ENCODE measurements around the gene PPP2R1B. TPM values are rescaled to one million over a fixed set of nuclear protein-coding genes. Genes with fewer than 3 reads are reported as not detected.
A peak's percentile ranks its signal among the peaks of the same experiment; 100 is the strongest.

PPP2R1B gene
- total and polyA plus RNA-seq, 2 donors: 10.5 to 15.4 TPM

DNA sequence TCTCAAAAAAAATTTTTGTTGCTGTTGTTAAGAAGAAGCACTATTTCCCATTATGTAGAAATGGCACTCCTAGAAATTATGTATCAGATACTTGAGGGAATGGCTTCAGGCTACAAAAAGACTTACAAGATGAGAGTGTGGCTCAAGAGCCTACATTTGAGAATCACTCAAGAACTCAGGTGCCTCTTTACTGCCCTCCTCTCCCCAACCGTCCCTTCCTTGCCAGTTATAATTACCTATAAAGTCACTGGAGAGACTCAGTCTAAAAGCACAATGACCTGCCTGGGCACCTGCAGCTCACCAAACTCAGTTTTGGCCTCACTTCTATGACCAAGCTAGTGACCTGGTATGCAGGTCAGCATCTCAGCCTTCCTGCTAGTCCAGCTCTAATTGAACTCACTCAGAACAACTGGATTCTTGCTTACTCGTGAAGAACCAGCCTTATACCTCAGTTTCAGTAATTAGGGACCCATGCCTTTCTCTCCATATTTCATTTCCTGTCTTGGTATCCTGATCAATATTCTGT is 41.9 kb upstream of the PPP2R1B start:
- DNase-seq (ENCODE audit: low read depth in 6 of 9, low spot score in 9 of 9): no peak
- Histone ChIP-seq H3K4me1 (ENCODE audit: control insufficient read depth in 2 of 2, insufficient read depth in 2 of 2, low read length in 2 of 2) (no peaks in the 10 kb centered on the region), H3K9me3 (ENCODE audit: control insufficient read depth in 2 of 2, insufficient read depth in 1 of 2, low read length in 1 of 2) (no peaks in the 10 kb centered on the region), H3K36me3 (ENCODE audit: control insufficient read depth in 2 of 2, insufficient read depth in 2 of 2, low read length in 1 of 2) (peaks cover 25 to 29% of the 10 kb centered on the region in 2 donors), H3K4me3 (ENCODE audit: low read length in 2 of 2) (no peak overlapping the region), H3K27me3 (ENCODE audit: control insufficient read depth in 2 of 2, insufficient read depth in 1 of 2, low read length in 1 of 2) (no peaks in the 10 kb centered on the region), H3K27ac (ENCODE audit: low read depth in 1 of 2, low read length in 1 of 2) (no peak overlapping the region)
- over 99% methylated on average over 2 of the region's 2 CpGs for WGBS

GRCh38 chr11:111807076-111807475 is 40.9 kb upstream of the PPP2R1B start:
- Histone ChIP-seq H3K27ac (ENCODE audit: low read depth in 1 of 2, low read length in 1 of 2) (no peak overlapping the region), H3K9me3 (ENCODE audit: control insufficient read depth in 2 of 2, insufficient read depth in 1 of 2, low read length in 1 of 2) (no peaks in the 10 kb centered on the region), H3K4me1 (ENCODE audit: control insufficient read depth in 2 of 2, insufficient read depth in 2 of 2, low read length in 2 of 2) (no peaks in the 10 kb centered on the region), H3K4me3 (ENCODE audit: low read length in 2 of 2) (no peak overlapping the region), H3K27me3 (ENCODE audit: control insufficient read depth in 2 of 2, insufficient read depth in 1 of 2, low read length in 1 of 2) (no peaks in the 10 kb centered on the region), H3K36me3 (ENCODE audit: control insufficient read depth in 2 of 2, insufficient read depth in 2 of 2, low read length in 1 of 2) (peaks cover 27 to 30% of the 10 kb centered on the region in 2 donors)
- 99% methylated on average over 1 of the region's 1 CpG for WGBS
- no peak for DNase-seq (ENCODE audit: low read depth in 6 of 9, low spot score in 9 of 9)

GRCh38 chr11:111801135-111801534 is 34.9 kb upstream of the PPP2R1B start:
- 93% methylated on average over 2 of the region's 2 CpGs for WGBS
- DNase-seq (ENCODE audit: low read depth in 6 of 9, low spot score in 9 of 9): no peak
- no peak overlapping the region for H3K27ac ChIP-seq (ENCODE audit: low read depth in 1 of 2, low read length in 1 of 2)
- H3K27me3 ChIP-seq (ENCODE audit: control insufficient read depth in 2 of 2, insufficient read depth in 1 of 2, low read length in 1 of 2): no peaks in the 10 kb centered on the region
- no peaks in the 10 kb centered on the region for H3K9me3 ChIP-seq (ENCODE audit: control insufficient read depth in 2 of 2, insufficient read depth in 1 of 2, low read length in 1 of 2)
- peaks cover 13 to 16% of the 10 kb centered on the region in 2 donors for H3K36me3 ChIP-seq (ENCODE audit: control insufficient read depth in 2 of 2, insufficient read depth in 2 of 2, low read length in 1 of 2)
- H3K4me3 ChIP-seq (ENCODE audit: low read length in 2 of 2): no peak overlapping the region
- H3K4me1 ChIP-seq (ENCODE audit: control insufficient read depth in 2 of 2, insufficient read depth in 2 of 2, low read length in 2 of 2): no peaks in the 10 kb centered on the region

GRCh38 chr11:111798279-111798678 is 32.1 kb upstream of the PPP2R1B start:
- H3K27me3 ChIP-seq (ENCODE audit: control insufficient read depth in 2 of 2, insufficient read depth in 1 of 2, low read length in 1 of 2): no peaks in the 10 kb centered on the region
- H3K36me3 ChIP-seq (ENCODE audit: control insufficient read depth in 2 of 2, insufficient read depth in 2 of 2, low read length in 1 of 2): peaks cover 5% of the 10 kb centered on the region in 2 donors
- no peaks in the 10 kb centered on the region for H3K4me1 ChIP-seq (ENCODE audit: control insufficient read depth in 2 of 2, insufficient read depth in 2 of 2, low read length in 2 of 2)
- no peak overlapping the region for H3K4me3 ChIP-seq (ENCODE audit: low read length in 2 of 2)
- no peak overlapping the region for H3K27ac ChIP-seq (ENCODE audit: low read depth in 1 of 2, low read length in 1 of 2)
- WGBS: 100% methylated on average over 1 of the region's 1 CpG
- DNase-seq (ENCODE audit: low read depth in 6 of 9, low spot score in 9 of 9): no peak
- no peaks in the 10 kb centered on the region for H3K9me3 ChIP-seq (ENCODE audit: control insufficient read depth in 2 of 2, insufficient read depth in 1 of 2, low read length in 1 of 2)

DNA sequence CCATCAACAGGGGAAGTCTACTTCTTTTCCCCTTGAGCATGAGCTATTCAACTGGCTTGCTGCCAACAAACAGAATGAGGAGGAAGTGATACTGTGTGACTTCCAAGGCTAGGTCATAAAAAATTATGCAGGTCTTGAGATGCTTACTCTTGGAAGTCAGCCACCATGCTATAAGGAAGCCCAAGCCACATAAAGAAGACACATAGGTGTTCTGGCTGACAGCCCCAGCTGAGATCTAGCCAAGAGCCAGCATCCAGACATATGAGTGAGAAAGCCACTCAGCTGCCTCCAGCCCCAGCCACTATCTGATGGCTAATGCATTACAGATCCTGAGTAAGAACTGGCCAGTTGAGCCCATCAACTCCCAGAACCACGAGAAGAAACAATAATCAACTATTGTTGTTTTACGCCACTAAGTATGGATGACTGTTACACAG is 31.0 kb upstream of the PPP2R1B start:
- no peak overlapping the region for H3K27ac ChIP-seq (ENCODE audit: low read depth in 1 of 2, low read length in 1 of 2)
- no peaks in the 10 kb centered on the region for H3K27me3 ChIP-seq (ENCODE audit: control insufficient read depth in 2 of 2, insufficient read depth in 1 of 2, low read length in 1 of 2)
- no peaks in the 10 kb centered on the region for H3K9me3 ChIP-seq (ENCODE audit: control insufficient read depth in 2 of 2, insufficient read depth in 1 of 2, low read length in 1 of 2)
- no peak overlapping the region for H3K4me3 ChIP-seq (ENCODE audit: low read length in 2 of 2)
- H3K36me3 ChIP-seq (ENCODE audit: control insufficient read depth in 2 of 2, insufficient read depth in 2 of 2, low read length in 1 of 2): peaks cover 4 to 5% of the 10 kb centered on the region in 2 donors
- over 99% methylated on average over 2 of the region's 2 CpGs for WGBS
- H3K4me1 ChIP-seq (ENCODE audit: control insufficient read depth in 2 of 2, insufficient read depth in 2 of 2, low read length in 2 of 2): no peaks in the 10 kb centered on the region
- peak in 1 of 9 donors; percentile 8 for DNase-seq (ENCODE audit: low read depth in 6 of 9, low spot score in 9 of 9)

DNA sequence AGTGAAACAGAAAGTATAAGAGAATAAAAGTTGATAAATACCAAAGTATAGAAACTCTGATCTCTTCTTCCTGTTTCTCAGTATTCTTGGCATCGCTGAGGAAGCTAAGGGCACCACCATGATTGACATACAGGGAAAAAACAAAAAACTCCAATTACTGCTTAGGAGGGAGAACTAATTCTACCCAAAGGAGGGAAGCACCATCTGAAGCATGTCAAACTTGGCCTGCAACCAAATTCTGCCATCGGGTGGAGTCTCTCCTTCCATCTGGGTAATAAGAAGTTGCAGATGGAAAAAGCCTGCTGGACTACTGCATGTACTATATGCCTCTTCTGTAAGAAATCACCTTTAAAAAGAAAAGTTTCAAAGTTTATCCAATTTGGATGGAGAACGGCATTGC is 30.5 kb upstream of the PPP2R1B start:
- H3K27ac ChIP-seq (ENCODE audit: low read depth in 1 of 2, low read length in 1 of 2): no peak overlapping the region
- H3K36me3 ChIP-seq (ENCODE audit: control insufficient read depth in 2 of 2, insufficient read depth in 2 of 2, low read length in 1 of 2): peaks cover 0 to under 1% of the 10 kb centered on the region in 2 donors
- 90% methylated on average over 3 of the region's 3 CpGs for WGBS
- no peak for DNase-seq (ENCODE audit: low read depth in 6 of 9, low spot score in 9 of 9)
- no peaks in the 10 kb centered on the region for H3K9me3 ChIP-seq (ENCODE audit: control insufficient read depth in 2 of 2, insufficient read depth in 1 of 2, low read length in 1 of 2)
- no peaks in the 10 kb centered on the region for H3K4me1 ChIP-seq (ENCODE audit: control insufficient read depth in 2 of 2, insufficient read depth in 2 of 2, low read length in 2 of 2)
- no peaks in the 10 kb centered on the region for H3K27me3 ChIP-seq (ENCODE audit: control insufficient read depth in 2 of 2, insufficient read depth in 1 of 2, low read length in 1 of 2)
- H3K4me3 ChIP-seq (ENCODE audit: low read length in 2 of 2): no peak overlapping the region

- Histone ChIP-seq H3K4me3 (ENCODE audit: low read length in 2 of 2) (no peak overlapping the region), H3K27me3 (ENCODE audit: control insufficient read depth in 2 of 2, insufficient read depth in 1 of 2, low read length in 1 of 2) (no peaks in the 10 kb centered on the region), H3K27ac (ENCODE audit: low read depth in 1 of 2, low read length in 1 of 2) (no peak overlapping the region), H3K4me1 (ENCODE audit: control insufficient read depth in 2 of 2, insufficient read depth in 2 of 2, low read length in 2 of 2) (no peaks in the 10 kb centered on the region), H3K36me3 (ENCODE audit: control insufficient read depth in 2 of 2, insufficient read depth in 2 of 2, low read length in 1 of 2) (no peaks in the 10 kb centered on the region), H3K9me3 (ENCODE audit: control insufficient read depth in 2 of 2, insufficient read depth in 1 of 2, low read length in 1 of 2) (no peaks in the 10 kb centered on the region)
- no peak for DNase-seq (ENCODE audit: low read depth in 6 of 9, low spot score in 9 of 9)
- 99% methylated on average over 7 of the region's 7 CpGs for WGBS
These were observed 29.3 kb upstream of the PPP2R1B start for GRCh38 chr11:111795334-111795985.

GRCh38 chr11:111793863-111794262 is 27.7 kb upstream of the PPP2R1B start:
- Histone ChIP-seq H3K9me3 (ENCODE audit: control insufficient read depth in 2 of 2, insufficient read depth in 1 of 2, low read length in 1 of 2) (no peaks in the 10 kb centered on the region), H3K27me3 (ENCODE audit: control insufficient read depth in 2 of 2, insufficient read depth in 1 of 2, low read length in 1 of 2) (no peaks in the 10 kb centered on the region), H3K36me3 (ENCODE audit: control insufficient read depth in 2 of 2, insufficient read depth in 2 of 2, low read length in 1 of 2) (no peaks in the 10 kb centered on the region), H3K4me1 (ENCODE audit: control insufficient read depth in 2 of 2, insufficient read depth in 2 of 2, low read length in 2 of 2) (no peaks in the 10 kb centered on the region), H3K4me3 (ENCODE audit: low read length in 2 of 2) (no peak overlapping the region), H3K27ac (ENCODE audit: low read depth in 1 of 2, low read length in 1 of 2) (no peak overlapping the region)
- DNase-seq (ENCODE audit: low read depth in 6 of 9, low spot score in 9 of 9): no peak
- 97% methylated on average over 5 of the region's 5 CpGs for WGBS

DNA sequence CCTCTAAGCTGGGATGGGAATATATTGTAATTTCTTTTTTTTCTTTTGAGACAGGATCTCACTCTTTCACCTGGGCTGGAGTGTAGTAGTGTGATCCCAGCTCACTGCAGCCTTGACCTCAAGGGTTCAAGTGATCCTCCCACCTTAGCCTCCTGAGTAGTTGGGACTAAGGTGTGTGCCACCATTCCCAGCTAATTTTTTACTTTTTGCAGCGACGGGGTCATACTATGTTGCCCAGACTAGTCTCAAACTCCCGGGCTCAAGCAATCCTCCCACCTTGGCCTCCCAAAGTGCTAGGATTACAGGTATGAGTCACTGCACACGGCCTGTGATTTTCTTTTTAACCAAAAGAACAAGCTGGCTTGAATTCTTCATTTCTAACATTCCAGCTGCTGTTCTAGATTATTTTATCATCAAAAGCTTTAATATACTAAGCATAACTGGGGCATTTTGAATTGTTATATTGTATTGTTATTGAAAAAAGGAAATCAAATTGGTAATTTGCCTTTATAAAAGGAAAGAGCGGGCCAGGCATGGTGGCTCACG is 26.8 kb upstream of the PPP2R1B start:
- 98% methylated on average over 6 of the region's 6 CpGs for WGBS

More for the DNA sequence above, 26.8 kb upstream of the PPP2R1B start:
- Histone ChIP-seq H3K27me3 (ENCODE audit: control insufficient read depth in 2 of 2, insufficient read depth in 1 of 2, low read length in 1 of 2) (no peaks in the 10 kb centered on the region), H3K4me3 (ENCODE audit: low read length in 2 of 2) (no peak overlapping the region), H3K27ac (ENCODE audit: low read depth in 1 of 2, low read length in 1 of 2) (no peak overlapping the region), H3K36me3 (ENCODE audit: control insufficient read depth in 2 of 2, insufficient read depth in 2 of 2, low read length in 1 of 2) (peaks cover 0 to 4% of the 10 kb centered on the region in 2 donors), H3K4me1 (ENCODE audit: control insufficient read depth in 2 of 2, insufficient read depth in 2 of 2, low read length in 2 of 2) (no peaks in the 10 kb centered on the region), H3K9me3 (ENCODE audit: control insufficient read depth in 2 of 2, insufficient read depth in 1 of 2, low read length in 1 of 2) (no peaks in the 10 kb centered on the region)
- DNase-seq (ENCODE audit: low read depth in 6 of 9, low spot score in 9 of 9): no peak

Measured in thymus (tissue), 11 donors.